ENCODE data around the gene SELENOM. TPM values are rescaled to one million over a fixed set of nuclear protein-coding genes. Genes with fewer than 3 reads are reported as not detected.
"Not testable (repeated sequence)": the region's sequence is repeated elsewhere in the genome, so short reads cannot be mapped to it uniquely, and the experiment has no call there.

The SELENOM gene
- total RNA-seq, 1 donor: 152 TPM

GRCh38 chr22:31064369-31064768 lies 43.0 kb downstream of the SELENOM start:
- H3K4me3 ChIP-seq (ENCODE audit: low read depth, low read length): no peak overlapping the region
- no peak for DNase-seq (ENCODE audit: low read depth)
- no peak for TF ChIP-seq CTCF (IDR thresholded peaks at IDR 0.05; ENCODE audit: insufficient read depth, low read depth, low read length)

GRCh38 chr22:31062566-31063230 lies 44.7 kb downstream of the SELENOM start:
- DNase-seq (ENCODE audit: low read depth): no peak
- TF ChIP-seq CTCF (IDR thresholded peaks at IDR 0.05; ENCODE audit: insufficient read depth, low read depth, low read length): no peak
- no peak overlapping the region for H3K4me3 ChIP-seq (ENCODE audit: low read depth, low read length)

- peak; percentile 81 for DNase-seq (ENCODE audit: low read depth)
- not testable (repeated sequence) for H3K4me3 ChIP-seq (ENCODE audit: low read depth, low read length)
Measured at GRCh38 chr22:31059663-31060062, 47.7 kb downstream of the SELENOM start.

GRCh38 chr22:31056986-31057599 lies 50.3 kb downstream of the SELENOM start:
- DNase-seq (ENCODE audit: low read depth): peak; percentile 39
- TF ChIP-seq CTCF (IDR thresholded peaks at IDR 0.05; ENCODE audit: insufficient read depth, low read depth, low read length): no peak
- no peak overlapping the region for H3K4me3 ChIP-seq (ENCODE audit: low read depth, low read length)

- no peak overlapping the region for H3K4me3 ChIP-seq (ENCODE audit: low read depth, low read length)
- no peak for TF ChIP-seq CTCF (IDR thresholded peaks at IDR 0.05; ENCODE audit: insufficient read depth, low read depth, low read length)
- peak; percentile 100 for DNase-seq (ENCODE audit: low read depth)
Measured at GRCh38 chr22:31055635-31056159, 51.7 kb downstream of the SELENOM start.

- TF ChIP-seq CTCF (IDR thresholded peaks at IDR 0.05; ENCODE audit: insufficient read depth, low read depth, low read length): no peak
- H3K4me3 ChIP-seq (ENCODE audit: low read depth, low read length): no peak overlapping the region
- no peak for DNase-seq (ENCODE audit: low read depth)
Measured at GRCh38 chr22:31055117-31055634, 52.2 kb downstream of the SELENOM start.

Other genes with a start within 250 kb of the SELENOM start
- gene MORC2, start 138.8 kb downstream of the SELENOM start, total RNA-seq: 13.2 and 24.2 TPM in 2 replicates
- 68.9 and 88.1 TPM in 2 replicates for gene TUG1, start 138.3 kb downstream of the SELENOM start, total RNA-seq
- gene SMTN, start 26.2 kb downstream of the SELENOM start, total RNA-seq: 75.7 and 94.1 TPM in 2 replicates
- gene INPP5J, start 15.4 kb upstream of the SELENOM start, total RNA-seq: 0.43 and 0.97 TPM in 2 replicates
- gene PLA2G3, start 32.9 kb upstream of the SELENOM start, total RNA-seq: 0.32 and 0.43 TPM in 2 replicates
- 34.5 and 35.0 TPM in 2 replicates for gene RNF185, start 52.6 kb upstream of the SELENOM start, total RNA-seq
- gene LIMK2, start 104.7 kb upstream of the SELENOM start, total RNA-seq: 50.1 and 50.3 TPM in 2 replicates
- gene PIK3IP1, start 184.9 kb upstream of the SELENOM start, total RNA-seq: 11.2 and 18.0 TPM in 2 replicates
- gene PATZ1, start 238.8 kb upstream of the SELENOM start, total RNA-seq: 15.1 and 19.0 TPM in 2 replicates